ENCODE data around the gene DBX1. TPM values are rescaled to one million over a fixed set of nuclear protein-coding genes. Genes with fewer than 3 reads are reported as not detected.
"Not testable (repeated sequence)": the region's sequence is repeated elsewhere in the genome, so short reads cannot be mapped to it uniquely, and the experiment has no call there.

Gene DBX1
- polyA plus RNA-seq, 1 experiment, result not detected

GRCh38 chr11:20129665-20130064 lies 30.6 kb downstream of the DBX1 start:
- no peaks in the 10 kb centered on the region for H3K27me3 ChIP-seq (ENCODE audit: control insufficient read depth, insufficient read depth, low read length)
- H3K36me3 ChIP-seq (ENCODE audit: control insufficient read depth, insufficient read depth, low read length), result no peaks in the 10 kb centered on the region
- no peak overlapping the region for H3K4me3 ChIP-seq (ENCODE audit: low read depth, low read length)
- no peak for TF ChIP-seq CTCF (IDR thresholded peaks at IDR 0.05; ENCODE audit: insufficient read depth, low read depth, low read length)
- DNase-seq (ENCODE audit: low read depth), result no peak
- POLR2A ChIA-PET, result interaction anchor here (0.5 kb wide), 1 partner anchor 26 kb away, joined by 3 read pairs; no protein-coding TSS in a partner anchor
- CTCF ChIA-PET, result interaction anchor here (1.0 to 5.8 kb wide), 8 partner anchors 10 to 223 kb away, joined by 3 to 99 read pairs (median 22); no protein-coding TSS in a partner anchor

- H3K4me3 ChIP-seq (ENCODE audit: low read depth, low read length); POLR2A ChIA-PET; DNase-seq (ENCODE audit: low read depth); H3K27me3 ChIP-seq (ENCODE audit: control insufficient read depth, insufficient read depth, low read length); H3K36me3 ChIP-seq (ENCODE audit: control insufficient read depth, insufficient read depth, low read length): not testable (repeated sequence)
- CTCF ChIA-PET, result interaction anchor here (0.7 to 5.8 kb wide), 47 partner anchors 11 to 572 kb away, joined by 3 to 99 read pairs (median 6); partner anchors contain the start of gene HTATIP2
Observed at GRCh38 chr11:20128528-20128825, 31.8 kb downstream of the DBX1 start.

DNA sequence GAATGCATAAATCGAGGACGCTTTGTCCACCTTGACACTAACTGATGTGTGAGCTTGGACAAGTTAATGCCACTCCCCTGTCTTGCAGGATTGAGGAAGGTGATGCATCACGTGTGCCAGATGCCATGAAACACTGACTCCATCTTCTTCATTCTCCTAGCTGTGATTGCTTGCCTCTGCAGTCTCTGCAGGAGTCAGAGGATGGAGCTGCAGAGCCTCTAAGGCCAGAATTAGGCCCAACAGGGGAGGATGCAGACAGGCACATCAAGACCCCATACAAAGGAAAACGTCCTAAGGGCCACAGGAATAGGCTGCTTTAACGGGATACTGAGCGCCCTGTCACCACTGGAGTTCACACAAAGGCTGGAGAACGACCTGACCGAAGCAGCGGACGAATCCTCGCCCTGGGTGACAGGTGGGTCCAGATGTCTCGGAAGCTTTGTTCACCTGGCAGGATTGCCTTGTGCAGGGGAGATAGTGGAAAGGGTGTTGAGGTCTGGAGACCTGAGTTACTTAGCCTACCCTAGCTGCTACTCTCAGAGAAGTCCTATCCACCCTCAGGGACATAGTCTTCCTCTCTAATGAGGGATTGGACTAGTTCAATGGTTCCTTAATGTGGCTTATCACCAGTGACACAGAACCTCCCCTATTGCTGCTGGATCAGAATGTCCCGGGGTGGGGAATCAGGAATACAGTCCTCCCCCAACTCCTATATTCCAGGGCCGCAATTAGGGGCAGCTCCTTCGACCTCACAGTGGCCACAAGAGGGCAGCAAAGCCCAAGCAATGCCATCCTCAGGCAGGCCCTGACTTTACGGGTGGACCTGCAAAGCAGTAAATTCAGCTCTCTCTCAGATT lies 32.4 kb downstream of the DBX1 start:
- CTCF ChIA-PET, result interaction anchor here (0.6 to 5.8 kb wide), 51 partner anchors 11 to 1359 kb away, joined by 3 to 99 read pairs (median 5); partner anchors contain the start of gene HTATIP2
- POLR2A ChIA-PET, result no interaction called here
- no peaks in the 10 kb centered on the region for H3K27me3 ChIP-seq (ENCODE audit: control insufficient read depth, insufficient read depth, low read length)
- H3K4me3 ChIP-seq (ENCODE audit: low read depth, low read length), result no peak overlapping the region
- peak; percentile 85 for TF ChIP-seq CTCF (IDR thresholded peaks at IDR 0.05; ENCODE audit: insufficient read depth, low read depth, low read length)
- DNase-seq (ENCODE audit: low read depth), result no peak
- no peaks in the 10 kb centered on the region for H3K36me3 ChIP-seq (ENCODE audit: control insufficient read depth, insufficient read depth, low read length)

- Histone ChIP-seq H3K27me3 (ENCODE audit: control insufficient read depth, insufficient read depth, low read length) (no peaks in the 10 kb centered on the region), H3K4me3 (ENCODE audit: low read depth, low read length) (no peak overlapping the region), H3K36me3 (ENCODE audit: control insufficient read depth, insufficient read depth, low read length) (no peaks in the 10 kb centered on the region)
- ChIA-PET POLR2A (no interaction called here), CTCF (interaction anchor here (1.1 to 5.8 kb wide), 15 partner anchors 10 to 570 kb away, joined by 3 to 99 read pairs (median 16); no protein-coding TSS in a partner anchor)
- no peak for TF ChIP-seq CTCF (IDR thresholded peaks at IDR 0.05; ENCODE audit: insufficient read depth, low read depth, low read length)
- no peak for DNase-seq (ENCODE audit: low read depth)
Observed at GRCh38 chr11:20126724-20127123, 33.6 kb downstream of the DBX1 start.

GRCh38 chr11:20125927-20126326 lies 34.3 kb downstream of the DBX1 start:
- CTCF ChIA-PET, result interaction anchor here (2.3 to 5.8 kb wide), 2 partner anchors 174 to 227 kb away, joined by 18 to 99 read pairs; no protein-coding TSS in a partner anchor
- no peak for DNase-seq (ENCODE audit: low read depth)
- no peak for TF ChIP-seq CTCF (IDR thresholded peaks at IDR 0.05; ENCODE audit: insufficient read depth, low read depth, low read length)
- no peak overlapping the region for H3K4me3 ChIP-seq (ENCODE audit: low read depth, low read length)
- H3K27me3 ChIP-seq (ENCODE audit: control insufficient read depth, insufficient read depth, low read length), result no peaks in the 10 kb centered on the region
- no peaks in the 10 kb centered on the region for H3K36me3 ChIP-seq (ENCODE audit: control insufficient read depth, insufficient read depth, low read length)
- POLR2A ChIA-PET, result no interaction called here
